ENCODE data around the gene CANX.

CANX gene

DNA sequence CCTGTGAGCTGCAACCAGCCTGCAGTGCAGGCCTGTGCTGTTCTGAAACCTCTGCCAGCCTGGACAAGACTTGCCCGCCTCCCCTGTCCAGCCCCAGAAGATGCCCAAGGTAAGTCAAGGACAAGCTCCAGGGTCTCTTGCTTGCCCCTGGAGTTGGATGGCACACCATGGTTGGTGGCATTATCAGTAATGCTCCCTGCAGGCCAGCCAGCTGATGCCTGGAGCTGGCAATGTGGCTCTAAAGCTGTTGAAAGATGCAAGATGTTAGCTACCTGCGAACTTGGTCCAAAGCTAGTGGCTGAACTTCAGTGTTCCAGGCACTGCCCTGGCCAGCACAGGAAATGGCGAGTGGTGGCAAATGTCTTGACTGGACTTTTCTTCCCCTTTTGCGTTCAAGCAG is 81.1 kb downstream of the CANX start:
- DNase-seq, result no peak

GRCh38 chr5:179780362-179780761 is 81.6 kb downstream of the CANX start:
- peak; percentile 85 for DNase-seq
